ENCODE measurements around the gene NR3C2.

Gene NR3C2

GRCh38 chr4:148302416-148302815 lies 139.8 kb downstream of the NR3C2 start:
- DNase-seq, result no peak

GRCh38 chr4:148300877-148301276 lies 141.3 kb downstream of the NR3C2 start:
- no peak for DNase-seq

- no peak for DNase-seq
These were observed 142.9 kb downstream of the NR3C2 start for GRCh38 chr4:148299337-148299736.

- DNase-seq, result no peak
These were observed 145.7 kb downstream of the NR3C2 start for GRCh38 chr4:148296498-148296897.

- no peak for DNase-seq
These were observed 146.6 kb downstream of the NR3C2 start for GRCh38 chr4:148295642-148296041.

- no peak for DNase-seq
These were observed 148.6 kb downstream of the NR3C2 start for GRCh38 chr4:148293571-148293970.

GRCh38 chr4:148292686-148293085 lies 149.5 kb downstream of the NR3C2 start:
- no peak for DNase-seq

- DNase-seq, result no peak
These were observed 152.5 kb downstream of the NR3C2 start for GRCh38 chr4:148289740-148290139.

- no peak for DNase-seq
These were observed 153.8 kb downstream of the NR3C2 start for GRCh38 chr4:148288448-148288847.

- no peak for DNase-seq
These were observed 155.1 kb downstream of the NR3C2 start for GRCh38 chr4:148287111-148287510.

GRCh38 chr4:148286012-148286411 lies 156.2 kb downstream of the NR3C2 start:
- no peak for DNase-seq

GRCh38 chr4:148283665-148284064 lies 158.5 kb downstream of the NR3C2 start:
- no peak for DNase-seq

GRCh38 chr4:148278310-148278709 lies 163.9 kb downstream of the NR3C2 start:
- no peak for DNase-seq

- no peak for DNase-seq
These were observed 166.9 kb downstream of the NR3C2 start for GRCh38 chr4:148275266-148275665.

- DNase-seq, result no peak
These were observed 168.7 kb downstream of the NR3C2 start for GRCh38 chr4:148273501-148273986.

GRCh38 chr4:148271166-148271565 lies 171.0 kb downstream of the NR3C2 start:
- no peak for DNase-seq

- DNase-seq, result no peak
These were observed 171.6 kb downstream of the NR3C2 start for GRCh38 chr4:148270630-148271029.

- no peak for DNase-seq
These were observed 173.4 kb downstream of the NR3C2 start for GRCh38 chr4:148268835-148269234.

- DNase-seq, result no peak
These were observed 175.3 kb downstream of the NR3C2 start for GRCh38 chr4:148266921-148267320.

GRCh38 chr4:148266240-148266639 lies 176.0 kb downstream of the NR3C2 start:
- DNase-seq, result no peak

- no peak for DNase-seq
These were observed 176.6 kb downstream of the NR3C2 start for GRCh38 chr4:148265627-148266026.

- DNase-seq, result no peak
These were observed 178.4 kb downstream of the NR3C2 start for GRCh38 chr4:148263802-148264201.

GRCh38 chr4:148263127-148263526 lies 179.1 kb downstream of the NR3C2 start:
- no peak for DNase-seq

- no peak for DNase-seq
These were observed 180.4 kb downstream of the NR3C2 start for GRCh38 chr4:148261848-148262247.

GRCh38 chr4:148259841-148260240 lies 182.4 kb downstream of the NR3C2 start:
- no peak for DNase-seq

GRCh38 chr4:148258535-148258934 lies 183.7 kb downstream of the NR3C2 start:
- no peak for DNase-seq
